ENCODE results near the gene ORAI3.
A peak's percentile ranks its signal among the peaks of the same experiment; 100 is the strongest.

Gene ORAI3

GRCh38 chr16:30920891-30921290 lies 28.0 kb upstream of the ORAI3 start:
- Mint-ChIP-seq H3K9me3 (no peaks in the 10 kb centered on the region), H3K27me3 (ENCODE audit: low read depth) (no peaks in the 10 kb centered on the region), H3K4me3 (peak overlapping the region; percentile 60), H3K36me3 (ENCODE audit: low read depth) (no peaks in the 10 kb centered on the region), H3K27ac (peak overlapping the region; percentile 36), H3K4me1 (ENCODE audit: low read depth) (peaks cover 17% of the 10 kb centered on the region)

- Mint-ChIP-seq H3K9me3 (no peaks in the 10 kb centered on the region), H3K4me1 (ENCODE audit: low read depth) (peaks cover 17% of the 10 kb centered on the region), H3K4me3 (peak overlapping the region; percentile 100), H3K27me3 (ENCODE audit: low read depth) (no peaks in the 10 kb centered on the region), H3K36me3 (ENCODE audit: low read depth) (no peaks in the 10 kb centered on the region), H3K27ac (peak overlapping the region; percentile 100)
These were observed 27.5 kb upstream of the ORAI3 start for GRCh38 chr16:30921459-30921747.

GRCh38 chr16:30921748-30922419 lies 27.0 kb upstream of the ORAI3 start:
- no peaks in the 10 kb centered on the region for H3K36me3 Mint-ChIP-seq (ENCODE audit: low read depth)
- H3K4me3 Mint-ChIP-seq, result peak overlapping the region; percentile 100
- H3K27ac Mint-ChIP-seq, result peak overlapping the region; percentile 100
- no peaks in the 10 kb centered on the region for H3K9me3 Mint-ChIP-seq
- no peaks in the 10 kb centered on the region for H3K27me3 Mint-ChIP-seq (ENCODE audit: low read depth)
- H3K4me1 Mint-ChIP-seq (ENCODE audit: low read depth), result peaks cover 20% of the 10 kb centered on the region

- peak overlapping the region; percentile 100 for H3K27ac Mint-ChIP-seq
- peaks cover 20% of the 10 kb centered on the region for H3K4me1 Mint-ChIP-seq (ENCODE audit: low read depth)
- H3K36me3 Mint-ChIP-seq (ENCODE audit: low read depth), result no peaks in the 10 kb centered on the region
- peak overlapping the region; percentile 100 for H3K4me3 Mint-ChIP-seq
- no peaks in the 10 kb centered on the region for H3K9me3 Mint-ChIP-seq
- no peaks in the 10 kb centered on the region for H3K27me3 Mint-ChIP-seq (ENCODE audit: low read depth)
These were observed 26.4 kb upstream of the ORAI3 start for GRCh38 chr16:30922420-30922959.

GRCh38 chr16:30922960-30923535 lies 25.8 kb upstream of the ORAI3 start:
- Mint-ChIP-seq H3K4me3 (peak overlapping the region; percentile 100), H3K9me3 (no peaks in the 10 kb centered on the region), H3K27ac (peak overlapping the region; percentile 100), H3K36me3 (ENCODE audit: low read depth) (no peaks in the 10 kb centered on the region), H3K4me1 (ENCODE audit: low read depth) (peaks cover 20% of the 10 kb centered on the region), H3K27me3 (ENCODE audit: low read depth) (no peaks in the 10 kb centered on the region)

GRCh38 chr16:30923554-30924075 lies 25.3 kb upstream of the ORAI3 start, which contains the start of gene FBXL19:
Gene FBXL19 (plus strand): TSS chr16:30923572. CDS start chr16:30925755, 2,183 bp downstream.
- peak within 1 kb of the TSS; percentile 100 for H3K27ac Mint-ChIP-seq
- H3K36me3 Mint-ChIP-seq (ENCODE audit: low read depth), result no peaks in the 10 kb centered on the region

GRCh38 chr16:30924076-30924912 lies 24.6 kb upstream of the ORAI3 start:
- peak overlapping the region; percentile 75 for H3K4me3 Mint-ChIP-seq
- no peaks in the 10 kb centered on the region for H3K9me3 Mint-ChIP-seq
- peaks cover 20% of the 10 kb centered on the region for H3K4me1 Mint-ChIP-seq (ENCODE audit: low read depth)
- no peaks in the 10 kb centered on the region for H3K36me3 Mint-ChIP-seq (ENCODE audit: low read depth)
- no peak overlapping the region for H3K27ac Mint-ChIP-seq
- H3K27me3 Mint-ChIP-seq (ENCODE audit: low read depth), result no peaks in the 10 kb centered on the region

More at GRCh38 chr16:30923554-30924075, 25.3 kb upstream of the ORAI3 start, which contains the start of gene FBXL19:
- H3K27me3 Mint-ChIP-seq (ENCODE audit: low read depth), result no peaks in the 10 kb centered on the region
- no peaks in the 10 kb centered on the region for H3K9me3 Mint-ChIP-seq
- H3K4me3 Mint-ChIP-seq, result peak within 1 kb of the TSS; percentile 100
- peaks cover 20% of the 10 kb centered on the region for H3K4me1 Mint-ChIP-seq (ENCODE audit: low read depth)

GRCh38 chr16:30924913-30925631 lies 23.8 kb upstream of the ORAI3 start:
- peaks cover 20% of the 10 kb centered on the region for H3K4me1 Mint-ChIP-seq (ENCODE audit: low read depth)
- H3K27me3 Mint-ChIP-seq (ENCODE audit: low read depth), result no peaks in the 10 kb centered on the region
- peak overlapping the region; percentile 69 for H3K4me3 Mint-ChIP-seq
- no peak overlapping the region for H3K27ac Mint-ChIP-seq
- no peaks in the 10 kb centered on the region for H3K9me3 Mint-ChIP-seq
- no peaks in the 10 kb centered on the region for H3K36me3 Mint-ChIP-seq (ENCODE audit: low read depth)

- Mint-ChIP-seq H3K27me3 (ENCODE audit: low read depth) (no peaks in the 10 kb centered on the region), H3K36me3 (ENCODE audit: low read depth) (no peaks in the 10 kb centered on the region), H3K4me3 (no peak overlapping the region), H3K9me3 (no peaks in the 10 kb centered on the region), H3K4me1 (ENCODE audit: low read depth) (peaks cover 20% of the 10 kb centered on the region), H3K27ac (no peak overlapping the region)
These were observed 23.3 kb upstream of the ORAI3 start for GRCh38 chr16:30925632-30925987.

- Mint-ChIP-seq H3K4me1 (ENCODE audit: low read depth) (peaks cover 18% of the 10 kb centered on the region), H3K27me3 (ENCODE audit: low read depth) (no peaks in the 10 kb centered on the region), H3K36me3 (ENCODE audit: low read depth) (peaks cover 2% of the 10 kb centered on the region), H3K27ac (no peak overlapping the region), H3K9me3 (no peaks in the 10 kb centered on the region), H3K4me3 (peak overlapping the region; percentile 27)
These were observed 22.7 kb upstream of the ORAI3 start for GRCh38 chr16:30925995-30926811.

GRCh38 chr16:30926937-30927788 lies 21.7 kb upstream of the ORAI3 start:
- Mint-ChIP-seq H3K9me3 (no peaks in the 10 kb centered on the region), H3K4me3 (peak overlapping the region; percentile 27), H3K27me3 (ENCODE audit: low read depth) (no peaks in the 10 kb centered on the region), H3K27ac (no peak overlapping the region), H3K36me3 (ENCODE audit: low read depth) (peaks cover 6% of the 10 kb centered on the region), H3K4me1 (ENCODE audit: low read depth) (peaks cover 13% of the 10 kb centered on the region)

- H3K9me3 Mint-ChIP-seq, result no peaks in the 10 kb centered on the region
- H3K27ac Mint-ChIP-seq, result no peak overlapping the region
- H3K4me1 Mint-ChIP-seq (ENCODE audit: low read depth), result peaks cover 13% of the 10 kb centered on the region
- H3K36me3 Mint-ChIP-seq (ENCODE audit: low read depth), result peaks cover 10% of the 10 kb centered on the region
- no peaks in the 10 kb centered on the region for H3K27me3 Mint-ChIP-seq (ENCODE audit: low read depth)
- no peak overlapping the region for H3K4me3 Mint-ChIP-seq
These were observed 21.0 kb upstream of the ORAI3 start for GRCh38 chr16:30927789-30928378.
